Measurements from ENCODE around the gene CDK17. TPM values are rescaled to one million over a fixed set of nuclear protein-coding genes. Genes with fewer than 3 reads are reported as not detected.
A peak's percentile ranks its signal among the peaks of the same experiment; 100 is the strongest.

Gene CDK17
- total and polyA plus RNA-seq, 2 donors (not counting 1 experiment from before 2014, with no cell fraction given) = 15.6 to 87.8 TPM

GRCh38 chr12:96234591-96235483, 165.4 kb downstream of the CDK17 start:
- H2AFZ ChIP-seq (ENCODE audit: insufficient read depth, low read depth, low read length, poor library complexity, severe bottlenecking) = no peak overlapping the region
- peaks cover 0 to 5% (median 0%) of the 10 kb centered on the region in 3 donors for H3K9me3 ChIP-seq (ENCODE audit: control extremely low read depth in 1 of 3, control insufficient read depth in 2 of 3, insufficient read depth in 1 of 3, low read length in 2 of 3)
- peaks cover 0 to 44% of the 10 kb centered on the region in 2 experiments for H3K36me3 ChIP-seq (replicated peaks in 1 of 2; ENCODE audit: control extremely low read depth in 1 of 2, control insufficient read depth in 1 of 2, extremely low read depth in 1 of 2, insufficient read depth in 2 of 2, low read length in 1 of 2)
- TF ChIP-seq EZH2 (IDR thresholded peaks at IDR 0.05; ENCODE audit: borderline replicate concordance, insufficient read depth, low read depth, low read length, poor library complexity, severe bottlenecking) (no peak), CTCF (IDR thresholded peaks at IDR 0.05) (no peak)
- no peaks in the 10 kb centered on the region for H3K27me3 Mint-ChIP-seq
- no peak overlapping the region for H3K9ac ChIP-seq (ENCODE audit: low read length)
- ATAC-seq (ENCODE audit: low read depth) (no peak), DNase-seq (no peak)
- no peak overlapping the region for H3K4me3 Mint-ChIP-seq
- H3K9me3 Mint-ChIP-seq (ENCODE audit: insufficient read depth) = no peaks in the 10 kb centered on the region
- H3K4me2 ChIP-seq (replicated peaks; ENCODE audit: low read depth, low read length, poor library complexity, severe bottlenecking) = no peak overlapping the region
- H3K79me2 ChIP-seq (ENCODE audit: control insufficient read depth, insufficient read depth, low read length) = peaks cover 96% of the 10 kb centered on the region
- H3K4me3 ChIP-seq (ENCODE audit: control extremely low read depth in 1 of 5, extremely low read depth in 1 of 5, insufficient read depth in 1 of 5, low read depth in 2 of 5, low read length in 4 of 5) = no peak overlapping the region
- intact Hi-C loops (cut with micrococcal nuclease) = no loop called here
- no peaks in the 10 kb centered on the region for H3K27me3 ChIP-seq (replicated peaks in 1 of 4; ENCODE audit: control extremely low read depth in 1 of 4, control insufficient read depth in 3 of 4, insufficient read depth in 4 of 4, low read length in 3 of 4)
- H3K27ac ChIP-seq (ENCODE audit: low read length in 2 of 2) = no peak overlapping the region
- ChIA-PET CTCF (interaction anchor here (0.7 to 1.4 kb wide), 2 partner anchors 11 to 282 kb away, joined by 3 read pairs; no protein-coding TSS in a partner anchor), POLR2A (no interaction called here)
- peaks cover 23% of the 10 kb centered on the region for H3K4me1 Mint-ChIP-seq
- no peaks in the 10 kb centered on the region for H3K4me1 ChIP-seq (ENCODE audit: control insufficient read depth in 2 of 2, insufficient read depth in 2 of 2, low read length in 2 of 2)
- WGBS (ENCODE audit: insufficient coverage) = 93% methylated on average over 16 of the region's 22 CpGs
- peaks cover 85% of the 10 kb centered on the region for H4K20me1 ChIP-seq (ENCODE audit: control insufficient read depth, insufficient read depth, low read length, poor library complexity, severe bottlenecking)
- H3K27ac Mint-ChIP-seq = peak overlapping the region; percentile 10

- Histone ChIP-seq H3K36me3 (replicated peaks in 1 of 2; ENCODE audit: control extremely low read depth in 1 of 2, control insufficient read depth in 1 of 2, extremely low read depth in 1 of 2, insufficient read depth in 2 of 2, low read length in 1 of 2) (peaks cover 0 to 49% of the 10 kb centered on the region in 2 experiments), H3K27me3 (replicated peaks in 1 of 4; ENCODE audit: control extremely low read depth in 1 of 4, control insufficient read depth in 3 of 4, insufficient read depth in 4 of 4, low read length in 3 of 4) (no peaks in the 10 kb centered on the region), H3K79me2 (ENCODE audit: control insufficient read depth, insufficient read depth, low read length) (peaks cover 97% of the 10 kb centered on the region), H3K4me2 (replicated peaks; ENCODE audit: low read depth, low read length, poor library complexity, severe bottlenecking) (no peak overlapping the region), H3K27ac (ENCODE audit: low read length in 2 of 2) (no peak overlapping the region), H3K4me3 (ENCODE audit: control extremely low read depth in 1 of 5, extremely low read depth in 1 of 5, insufficient read depth in 1 of 5, low read depth in 2 of 5, low read length in 4 of 5) (no peak overlapping the region), H2AFZ (ENCODE audit: insufficient read depth, low read depth, low read length, poor library complexity, severe bottlenecking) (no peak overlapping the region), H3K4me1 (ENCODE audit: control insufficient read depth in 2 of 2, insufficient read depth in 2 of 2, low read length in 2 of 2) (no peaks in the 10 kb centered on the region), H3K9me3 (ENCODE audit: control extremely low read depth in 1 of 3, control insufficient read depth in 2 of 3, insufficient read depth in 1 of 3, low read length in 2 of 3) (peaks cover 0 to 5% (median 0%) of the 10 kb centered on the region in 3 donors), H3K9ac (ENCODE audit: low read length) (no peak overlapping the region), H4K20me1 (ENCODE audit: control insufficient read depth, insufficient read depth, low read length, poor library complexity, severe bottlenecking) (peaks cover 82% of the 10 kb centered on the region)
- H3K4me3 Mint-ChIP-seq = no peak overlapping the region
- 95% methylated on average over 10 of the region's 15 CpGs for WGBS (ENCODE audit: insufficient coverage)
- H3K27ac Mint-ChIP-seq = no peak overlapping the region
- ChIA-PET CTCF (interaction anchor here (1.4 kb wide), 1 partner anchor 10 kb away, joined by 3 read pairs; no protein-coding TSS in a partner anchor), POLR2A (no interaction called here)
- intact Hi-C loops (cut with micrococcal nuclease) = no loop called here
- no peaks in the 10 kb centered on the region for H3K27me3 Mint-ChIP-seq
- no peak for ATAC-seq (ENCODE audit: low read depth)
- no peaks in the 10 kb centered on the region for H3K9me3 Mint-ChIP-seq (ENCODE audit: insufficient read depth)
- TF ChIP-seq CTCF (IDR thresholded peaks at IDR 0.05) = no peak
- TF ChIP-seq EZH2 (IDR thresholded peaks at IDR 0.05; ENCODE audit: borderline replicate concordance, insufficient read depth, low read depth, low read length, poor library complexity, severe bottlenecking) = no peak
- H3K4me1 Mint-ChIP-seq = peaks cover 23% of the 10 kb centered on the region
- DNase-seq = no peak
Measured at GRCh38 chr12:96233939-96234461, 166.2 kb downstream of the CDK17 start.

All from B cell (primary cell).